Activated T-cell treated with anti-CD3 and anti-CD28 coated beads, Interleukin-2, amount 50 U/mL, for 72 hours (primary cell): ENCODE results near the gene NEGR1. TPM values are rescaled to one million over a fixed set of nuclear protein-coding genes. Genes with fewer than 3 reads are reported as not detected.

Source experiments
- ATAC-seq, 2 donors: fragments of 150-1000 bp; cut with Tn5 transposase; replicated peaks in 1 of 2; 2 replicates each; pipeline ENCODE4 v1.10.0; 2021; ENCODE audit warnings: moderate library complexity in 2 of 2, mild to moderate bottlenecking in 1 of 2
- DNase-seq, 2 donors: peaks; one replicate each; pipeline ENCODE4 v3.0.0; 2021 to 2022; ENCODE audit warnings: mixed read lengths in 1 of 2
- H3K27ac Mint-ChIP-seq: one replicate; pipeline ENCODE4 v1.8.0; 2022; ENCODE audit warnings: mild to moderate bottlenecking, moderate library complexity, mixed read lengths
- H3K27me3 Mint-ChIP-seq: one replicate; pipeline ENCODE4 v1.8.0; 2022; ENCODE audit warnings: low read depth, mixed read lengths
- H3K36me3 Mint-ChIP-seq, 2 donors: one replicate each; pipeline ENCODE4 v1.8.0; 2022; ENCODE audit warnings: mixed read lengths in 2 of 2, mild to moderate bottlenecking in 1 of 2; ENCODE audit not compliant: insufficient read depth in 2 of 2
- H3K4me1 Mint-ChIP-seq: one replicate; pipeline ENCODE4 v1.8.0; 2022; ENCODE audit warnings: low read depth, mixed read lengths
- H3K4me3 Mint-ChIP-seq, 2 donors: one replicate each; pipeline ENCODE4 v1.8.0; 2022; ENCODE audit warnings: mild to moderate bottlenecking in 2 of 2, mixed read lengths in 2 of 2, moderate library complexity in 2 of 2
- H3K9me3 Mint-ChIP-seq, 2 donors: one replicate each; pipeline ENCODE4 v1.8.0; 2022; ENCODE audit warnings: mixed read lengths in 2 of 2
- total RNA-seq, 2 donors: library from RNA; stranded (reverse); gene quantifications; one replicate each; pipeline ENCODE4 v1.2.3, GENCODE V29; 2022

The NEGR1 gene
- total RNA-seq, 2 donors from 2014 or later = 0.24 TPM; not detected in 1

DNA sequence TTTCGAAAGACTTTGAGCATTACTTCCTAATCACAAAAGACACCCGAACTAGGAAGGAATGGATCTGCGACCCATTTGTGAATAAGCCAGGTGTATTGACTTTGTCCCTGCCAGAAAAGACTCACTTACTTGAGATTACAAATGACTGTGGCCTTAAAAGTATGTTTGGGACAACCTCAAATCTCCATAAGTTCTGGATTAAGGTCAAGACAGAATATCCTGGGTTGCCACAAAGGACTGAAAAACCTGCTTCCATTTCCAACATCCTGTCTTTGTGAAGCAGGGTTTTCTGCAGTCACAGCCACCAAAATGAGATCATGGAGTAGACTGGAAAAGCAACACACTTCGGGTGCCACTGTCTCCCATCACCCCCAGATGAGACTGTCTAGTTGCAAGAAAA lies 664.1 kb downstream of the NEGR1 start:
- Mint-ChIP-seq H3K4me3 (no peak overlapping the region), H3K27me3 (no peaks in the 10 kb centered on the region), H3K9me3 (peaks cover 0 to 2% of the 10 kb centered on the region in 2 donors), H3K36me3 (no peaks in the 10 kb centered on the region), H3K27ac (no peak overlapping the region), H3K4me1 (no peaks in the 10 kb centered on the region)
- DNase-seq = no peak
- ATAC-seq = no peak

- Mint-ChIP-seq H3K36me3 (peaks cover 0 to 6% of the 10 kb centered on the region in 2 donors), H3K27me3 (no peaks in the 10 kb centered on the region), H3K27ac (no peak overlapping the region), H3K4me3 (no peak overlapping the region), H3K4me1 (no peaks in the 10 kb centered on the region), H3K9me3 (peaks cover 0 to 8% of the 10 kb centered on the region in 2 donors)
- ATAC-seq = no peak
- DNase-seq = no peak
Measured at GRCh38 chr1:71610476-71610875, 671.9 kb downstream of the NEGR1 start.

DNA sequence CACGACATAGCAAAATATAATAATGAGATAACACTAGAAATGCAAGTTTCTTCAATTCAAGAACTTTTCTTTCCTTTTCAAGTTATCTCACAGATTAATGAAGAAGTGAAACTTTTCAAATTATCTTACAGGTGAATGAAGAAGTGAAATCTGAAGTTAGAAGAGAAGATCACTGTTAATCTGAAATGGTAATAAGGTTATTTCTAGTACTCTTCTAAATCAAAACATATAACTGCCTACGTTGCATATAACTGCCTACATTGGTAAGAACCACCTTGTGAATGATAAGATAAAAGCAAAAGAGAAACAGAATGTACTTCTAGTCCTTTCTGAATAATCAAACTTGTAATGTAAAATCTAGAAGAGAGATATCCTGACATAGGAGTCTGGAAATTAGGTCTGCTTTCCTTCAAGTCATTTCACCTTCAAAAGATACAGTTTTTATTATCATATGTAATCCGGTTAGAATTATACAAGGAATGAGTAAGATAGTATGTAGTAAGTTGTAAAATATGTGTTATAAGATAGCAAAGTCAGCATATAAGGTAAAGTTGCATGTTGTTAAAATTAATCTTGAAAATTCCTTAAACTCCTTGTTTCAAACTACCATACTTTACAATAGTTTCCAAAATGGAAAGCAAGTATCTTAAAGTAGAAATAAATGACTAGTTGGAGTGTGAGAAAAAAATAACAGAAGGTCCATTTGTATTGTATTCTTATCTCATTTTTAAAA lies 679.1 kb downstream of the NEGR1 start:
- DNase-seq (no peak), ATAC-seq (no peak)
- no peaks in the 10 kb centered on the region for H3K4me1 Mint-ChIP-seq
- peaks cover 0 to 1% of the 10 kb centered on the region in 2 donors for H3K36me3 Mint-ChIP-seq
- no peak overlapping the region for H3K27ac Mint-ChIP-seq
- no peaks in the 10 kb centered on the region for H3K27me3 Mint-ChIP-seq
- peaks cover 5 to 10% of the 10 kb centered on the region in 2 donors for H3K9me3 Mint-ChIP-seq
- H3K4me3 Mint-ChIP-seq = no peak overlapping the region

DNA sequence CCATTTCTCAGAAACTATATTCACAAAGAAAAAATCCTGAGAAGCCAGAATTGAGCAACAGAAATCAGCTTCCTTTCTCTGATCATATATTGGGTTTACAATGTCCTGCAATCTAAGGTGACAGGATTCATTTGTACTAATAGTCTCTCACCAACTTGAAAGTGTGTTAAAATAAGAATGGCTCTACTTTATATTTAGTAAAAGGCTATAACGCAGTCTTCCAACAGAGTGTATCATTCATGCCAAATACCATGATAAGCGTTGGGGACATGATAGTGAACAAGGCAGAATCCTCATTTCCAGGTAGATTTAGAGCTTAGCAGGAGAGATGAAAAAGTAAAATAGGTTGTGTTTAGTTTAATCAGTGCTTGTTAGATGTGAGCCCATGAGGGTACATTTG lies 682.3 kb downstream of the NEGR1 start:
- Mint-ChIP-seq H3K27me3 (no peaks in the 10 kb centered on the region), H3K27ac (no peak overlapping the region)

GRCh38 chr1:71599306-71599705 lies 683.0 kb downstream of the NEGR1 start:
- Mint-ChIP-seq H3K27me3 (no peaks in the 10 kb centered on the region), H3K4me3 (no peak overlapping the region), H3K9me3 (peaks cover 5 to 10% of the 10 kb centered on the region in 2 donors), H3K4me1 (no peaks in the 10 kb centered on the region), H3K27ac (no peak overlapping the region), H3K36me3 (peaks cover 0 to 1% of the 10 kb centered on the region in 2 donors)
- no peak for DNase-seq
- ATAC-seq = no peak

More for the DNA sequence above, 682.3 kb downstream of the NEGR1 start:
- no peak for DNase-seq
- Mint-ChIP-seq H3K9me3 (peaks cover 5 to 10% of the 10 kb centered on the region in 2 donors), H3K4me1 (no peaks in the 10 kb centered on the region), H3K4me3 (no peak overlapping the region), H3K36me3 (peaks cover 0 to 1% of the 10 kb centered on the region in 2 donors)
- no peak for ATAC-seq

DNA sequence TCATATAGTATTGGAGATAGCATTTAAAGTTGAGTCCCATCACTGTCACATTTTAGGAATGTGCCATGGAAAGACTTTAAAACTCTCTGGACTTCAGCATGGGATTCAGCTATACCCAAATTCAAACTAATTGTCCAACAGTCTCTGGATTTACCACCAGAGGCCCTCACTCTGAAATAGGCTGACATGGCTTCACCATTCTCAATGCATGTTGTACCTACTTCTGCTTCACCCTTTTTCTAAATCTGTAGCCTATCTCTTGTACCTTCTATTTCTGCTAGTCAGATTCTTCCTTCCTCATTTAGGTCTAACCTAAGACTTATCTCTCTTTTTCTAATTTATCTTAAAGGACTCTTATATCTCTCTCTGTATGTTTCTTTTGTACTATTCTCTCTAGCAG lies 688.8 kb downstream of the NEGR1 start:
- DNase-seq (no peak), ATAC-seq (no peak)
- H3K36me3 Mint-ChIP-seq = no peaks in the 10 kb centered on the region
- no peak overlapping the region for H3K27ac Mint-ChIP-seq
- H3K27me3 Mint-ChIP-seq = no peaks in the 10 kb centered on the region
- peaks cover 0 to 4% of the 10 kb centered on the region in 2 donors for H3K9me3 Mint-ChIP-seq
- no peaks in the 10 kb centered on the region for H3K4me1 Mint-ChIP-seq
- H3K4me3 Mint-ChIP-seq = no peak overlapping the region

GRCh38 chr1:71592646-71593274 lies 689.6 kb downstream of the NEGR1 start:
- Mint-ChIP-seq H3K9me3 (peaks cover 0 to 4% of the 10 kb centered on the region in 2 donors), H3K27me3 (no peaks in the 10 kb centered on the region), H3K4me1 (no peaks in the 10 kb centered on the region), H3K36me3 (no peaks in the 10 kb centered on the region), H3K27ac (no peak overlapping the region), H3K4me3 (no peak overlapping the region)
- ATAC-seq (no peak), DNase-seq (no peak)

GRCh38 chr1:71589005-71589404 lies 693.3 kb downstream of the NEGR1 start:
- Mint-ChIP-seq H3K36me3 (no peaks in the 10 kb centered on the region), H3K4me3 (no peak overlapping the region), H3K4me1 (no peaks in the 10 kb centered on the region), H3K27me3 (no peaks in the 10 kb centered on the region), H3K27ac (no peak overlapping the region), H3K9me3 (peaks cover 0 to 4% of the 10 kb centered on the region in 2 donors)
- DNase-seq = no peak
- ATAC-seq = no peak

- DNase-seq (no peak), ATAC-seq (no peak)
- no peak overlapping the region for H3K4me3 Mint-ChIP-seq
- H3K4me1 Mint-ChIP-seq = no peaks in the 10 kb centered on the region
- H3K27ac Mint-ChIP-seq = no peak overlapping the region
- peaks cover 0 to 4% of the 10 kb centered on the region in 2 donors for H3K9me3 Mint-ChIP-seq
- H3K36me3 Mint-ChIP-seq = no peaks in the 10 kb centered on the region
- H3K27me3 Mint-ChIP-seq = no peaks in the 10 kb centered on the region
Measured at GRCh38 chr1:71587961-71588360, 694.4 kb downstream of the NEGR1 start.

DNA sequence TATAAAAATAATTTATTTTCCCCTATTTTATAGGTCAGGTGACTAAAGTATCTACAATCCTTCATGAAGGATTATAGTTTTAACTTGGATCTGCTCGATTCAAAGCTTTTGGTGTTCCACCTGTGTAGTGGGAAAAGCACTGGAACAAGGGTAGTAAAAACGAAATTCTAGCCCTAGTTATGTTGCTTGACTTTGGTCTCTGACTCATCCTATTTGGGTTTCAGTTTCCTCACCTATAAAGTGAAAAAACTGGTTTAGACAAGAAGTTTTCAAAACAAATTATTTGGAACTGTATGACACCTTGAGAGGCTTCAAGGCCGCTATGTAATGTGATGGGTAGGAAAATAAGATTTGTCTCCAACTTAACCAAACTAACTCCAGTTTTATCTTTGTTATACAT lies 696.3 kb downstream of the NEGR1 start:
- Mint-ChIP-seq H3K27ac (no peak overlapping the region), H3K36me3 (no peaks in the 10 kb centered on the region), H3K4me3 (no peak overlapping the region), H3K9me3 (peaks cover 0 to 4% of the 10 kb centered on the region in 2 donors), H3K4me1 (no peaks in the 10 kb centered on the region), H3K27me3 (no peaks in the 10 kb centered on the region)
- ATAC-seq (no peak), DNase-seq (no peak)

DNA sequence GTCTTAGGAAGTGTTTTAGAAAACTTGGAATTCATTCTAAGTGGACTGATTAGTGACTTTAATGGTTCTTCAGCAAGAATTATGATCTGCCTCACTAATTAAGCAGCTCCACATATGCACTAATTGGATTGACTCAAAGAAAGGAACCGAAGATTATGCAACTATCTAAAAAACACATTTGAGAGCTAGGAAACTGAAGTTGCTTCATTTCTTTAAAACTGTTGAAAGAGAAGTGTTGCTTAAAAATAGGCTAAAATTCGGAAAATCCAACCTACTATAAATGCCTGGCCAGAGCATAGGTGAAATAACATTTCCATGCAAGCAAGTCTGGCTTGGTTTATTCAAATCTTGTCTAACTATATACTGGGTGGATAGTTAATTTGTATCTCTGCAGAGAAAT lies 698.6 kb downstream of the NEGR1 start:
- Mint-ChIP-seq H3K4me1 (no peaks in the 10 kb centered on the region), H3K36me3 (no peaks in the 10 kb centered on the region)
- ATAC-seq = no peak

DNA sequence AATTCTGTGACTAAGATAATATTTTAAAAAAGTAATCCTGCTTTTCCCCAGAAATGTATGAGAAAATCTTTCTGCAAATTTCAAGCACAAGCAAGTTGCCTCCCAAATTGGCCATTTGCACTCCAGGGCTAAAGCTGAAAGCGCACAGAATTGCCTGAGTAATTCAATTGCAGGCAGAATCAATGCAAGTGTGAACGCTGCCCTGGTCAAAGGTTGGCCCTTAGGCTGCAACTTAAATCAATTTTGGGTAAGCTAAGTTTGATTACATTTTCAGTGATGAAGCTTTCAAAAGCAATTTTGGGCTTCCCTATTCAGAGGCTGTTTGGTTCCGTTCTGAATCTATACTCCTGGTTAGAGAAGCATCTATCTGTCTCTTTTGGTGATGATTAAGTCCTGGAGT lies 699.7 kb downstream of the NEGR1 start:
- Mint-ChIP-seq H3K27me3 (no peaks in the 10 kb centered on the region), H3K4me3 (no peak overlapping the region), H3K4me1 (no peaks in the 10 kb centered on the region), H3K27ac (no peak overlapping the region), H3K36me3 (no peaks in the 10 kb centered on the region), H3K9me3 (no peaks in the 10 kb centered on the region)
- ATAC-seq (no peak), DNase-seq (no peak)

More for the DNA sequence above, 698.6 kb downstream of the NEGR1 start:
- Mint-ChIP-seq H3K9me3 (no peaks in the 10 kb centered on the region), H3K27ac (no peak overlapping the region), H3K27me3 (no peaks in the 10 kb centered on the region), H3K4me3 (no peak overlapping the region)
- DNase-seq = no peak

DNA sequence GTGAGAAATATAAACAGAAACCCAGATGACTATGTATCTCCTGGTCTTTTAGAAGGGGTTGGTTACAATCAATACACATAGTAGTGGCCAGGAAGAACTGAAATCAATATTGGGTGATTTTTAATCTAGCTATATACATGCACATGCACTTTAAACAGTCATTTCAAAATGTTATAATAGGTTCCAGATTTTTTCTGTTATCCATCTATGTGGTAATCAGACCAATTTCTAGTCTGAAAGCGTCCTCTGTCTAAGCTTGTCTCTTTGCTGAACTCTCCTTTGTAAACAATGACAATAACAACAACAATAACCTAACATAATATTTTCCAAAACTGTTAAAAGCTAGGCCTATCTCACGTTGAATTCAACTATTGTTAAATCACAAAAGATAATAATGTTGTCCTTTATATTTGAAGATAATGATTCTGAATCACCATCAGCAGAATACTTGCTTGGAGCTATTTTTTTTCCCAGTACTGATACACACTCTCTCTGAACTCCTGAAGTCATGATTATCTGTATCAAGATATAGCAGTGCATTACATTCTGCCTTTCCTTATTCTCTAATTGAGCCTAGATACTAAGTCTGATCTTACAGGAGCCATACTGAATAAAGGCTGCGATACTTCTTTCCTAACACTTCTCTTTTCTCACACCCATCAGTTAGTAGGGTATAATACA lies 704.7 kb downstream of the NEGR1 start:
- H3K4me1 Mint-ChIP-seq = no peaks in the 10 kb centered on the region
- DNase-seq = no peak
- no peak overlapping the region for H3K4me3 Mint-ChIP-seq
- H3K36me3 Mint-ChIP-seq = no peaks in the 10 kb centered on the region
- H3K9me3 Mint-ChIP-seq = no peaks in the 10 kb centered on the region
- H3K27ac Mint-ChIP-seq = no peak overlapping the region
- no peak for ATAC-seq
- no peaks in the 10 kb centered on the region for H3K27me3 Mint-ChIP-seq
